NOMO-1 (cell line): ENCODE results near the gene RHOJ.
"Not testable (repeated sequence)": the region's sequence is repeated elsewhere in the genome, so short reads cannot be mapped to it uniquely, and the experiment has no call there.

Experiments
- DNase-seq, 2 experiments: peaks; one replicate each; lab custom pipeline; 2025; ENCODE audit not compliant: unreplicated experiment in 2 of 2; lab: John Stamatoyannopoulos, UW

Gene RHOJ

DNA sequence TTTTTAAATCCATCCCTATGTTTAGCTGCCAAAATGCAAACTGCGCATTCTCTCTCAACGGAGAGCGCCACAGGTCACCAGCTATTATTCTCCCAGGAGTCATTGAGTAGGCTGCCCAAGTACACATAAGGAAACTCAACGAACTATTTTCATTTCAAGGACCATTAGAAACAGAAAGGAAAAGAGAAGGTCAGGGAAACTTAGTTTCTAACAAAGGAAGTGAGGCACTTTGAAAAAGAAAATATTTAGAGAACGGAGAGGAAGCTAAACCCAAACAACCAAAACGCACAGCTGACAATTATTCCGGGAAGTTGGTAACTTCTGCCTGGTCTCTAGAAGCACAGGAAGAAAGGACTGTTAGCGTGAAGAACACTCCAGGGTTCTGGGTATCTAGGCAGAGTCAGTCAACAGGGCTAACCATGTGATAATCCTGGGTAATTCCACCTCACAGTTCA lies 91.0 kb downstream of the RHOJ start:
- DNase-seq: no peak

DNA sequence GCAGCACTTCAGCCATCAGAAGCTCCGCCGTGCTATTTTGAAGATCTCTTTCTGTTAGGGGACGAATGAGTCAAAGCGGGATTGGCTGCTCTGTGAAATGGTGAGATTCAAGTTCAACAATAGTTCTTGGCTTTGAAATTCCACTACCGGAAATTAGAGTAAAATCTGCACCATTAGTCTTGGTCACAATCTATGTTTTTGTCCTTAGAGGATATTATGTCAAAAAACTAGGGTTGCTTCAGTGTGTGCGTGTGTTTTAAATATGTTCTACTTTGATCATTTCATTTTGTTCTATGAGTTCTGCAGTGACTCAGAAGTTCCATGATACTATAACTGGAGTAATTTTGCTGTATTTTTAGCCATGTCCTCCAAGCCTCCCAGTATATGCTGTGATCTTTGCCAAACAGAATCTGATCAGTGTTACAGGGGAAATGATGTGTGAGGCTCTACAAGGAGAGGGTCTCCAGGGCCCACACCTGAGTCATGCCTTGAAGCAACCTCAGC lies 91.9 kb downstream of the RHOJ start:
- DNase-seq: no peak

DNA sequence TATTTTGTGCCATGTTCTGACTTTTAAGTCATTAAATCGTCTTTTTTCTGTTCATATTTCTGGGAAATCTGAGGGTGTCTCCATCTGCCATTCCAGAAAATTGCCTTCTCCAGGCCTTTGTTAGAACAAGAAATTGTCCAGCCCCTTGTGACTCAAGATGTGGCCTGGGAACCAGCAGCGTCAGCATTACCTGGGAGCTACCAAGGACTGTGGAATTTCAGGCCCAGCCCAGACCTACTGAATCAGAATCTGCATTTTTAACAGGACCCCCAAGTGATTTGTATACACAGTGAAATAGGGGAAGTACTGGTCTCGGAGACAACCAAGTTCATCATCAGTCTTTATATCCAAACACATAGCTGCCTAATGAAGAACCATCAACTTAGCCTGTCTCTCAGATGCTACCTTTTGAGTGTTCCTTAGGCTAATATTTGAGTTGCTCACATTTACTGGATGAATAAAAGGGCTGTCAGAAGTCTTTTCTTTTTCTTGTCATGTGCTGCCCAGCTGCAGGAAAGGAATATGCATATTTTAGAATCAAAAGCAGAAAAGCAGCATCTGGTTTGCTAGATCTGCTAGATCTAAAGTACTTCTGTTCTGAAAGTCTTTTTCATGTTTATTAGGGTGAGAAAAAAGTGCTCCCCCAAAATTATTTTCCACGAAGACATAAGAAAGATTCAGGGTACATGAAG lies 93.3 kb downstream of the RHOJ start:
- no peak for DNase-seq

DNA sequence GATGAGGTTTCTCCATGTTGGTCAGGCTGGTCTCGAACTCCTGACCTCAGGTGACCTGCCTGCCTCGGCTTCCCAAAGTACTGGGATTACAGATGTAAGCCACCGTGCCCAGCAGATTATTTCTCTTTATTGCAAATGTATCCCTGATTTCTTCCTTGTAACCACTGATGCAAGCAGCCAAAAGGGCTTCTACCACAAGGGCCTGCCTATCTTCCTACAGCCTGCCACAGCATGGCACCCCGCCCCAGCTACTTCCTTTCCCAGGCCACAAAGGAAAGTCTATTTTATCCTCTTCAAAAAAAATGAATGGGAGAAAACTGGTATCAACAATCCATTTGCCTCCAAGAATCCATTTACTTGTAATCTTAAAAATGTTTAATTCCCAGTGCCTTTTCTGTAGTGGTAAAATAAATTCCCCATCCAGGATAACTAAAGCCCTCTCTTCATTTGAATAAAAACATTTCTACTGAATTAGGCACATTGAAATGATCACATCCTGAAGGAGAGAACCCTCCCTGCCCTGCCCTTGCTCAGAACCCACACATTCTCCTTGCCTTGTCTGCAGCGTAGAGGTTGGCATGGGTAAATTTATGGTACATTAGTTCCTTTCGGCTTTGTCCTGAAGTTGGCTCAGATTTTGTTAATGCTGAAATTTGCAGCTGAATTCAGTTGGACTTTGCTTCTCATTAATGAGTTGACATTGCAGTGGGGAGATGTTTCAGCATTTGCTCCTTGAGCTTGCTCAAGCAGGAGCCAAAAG lies 95.3 kb downstream of the RHOJ start:
- no peak for DNase-seq

DNA sequence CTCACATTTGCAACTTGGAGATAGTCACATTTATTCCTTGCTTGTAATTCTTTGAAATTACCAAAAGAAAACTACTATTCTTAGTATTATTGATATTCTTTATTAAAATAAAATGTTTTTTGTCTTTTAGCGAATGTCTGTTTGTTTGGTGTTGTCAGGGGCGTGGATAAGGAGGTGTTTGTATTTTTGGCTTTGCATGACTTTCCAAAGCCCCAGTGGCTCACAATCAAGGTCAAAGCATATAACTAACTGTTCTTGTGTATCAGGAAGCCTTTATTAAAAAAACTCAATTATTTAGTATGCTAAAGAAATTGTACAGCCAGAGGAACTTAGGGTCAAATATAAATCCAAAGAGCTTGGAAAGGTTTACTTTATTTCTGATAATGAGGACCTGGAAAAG lies 96.6 kb downstream of the RHOJ start:
- no peak for DNase-seq

DNA sequence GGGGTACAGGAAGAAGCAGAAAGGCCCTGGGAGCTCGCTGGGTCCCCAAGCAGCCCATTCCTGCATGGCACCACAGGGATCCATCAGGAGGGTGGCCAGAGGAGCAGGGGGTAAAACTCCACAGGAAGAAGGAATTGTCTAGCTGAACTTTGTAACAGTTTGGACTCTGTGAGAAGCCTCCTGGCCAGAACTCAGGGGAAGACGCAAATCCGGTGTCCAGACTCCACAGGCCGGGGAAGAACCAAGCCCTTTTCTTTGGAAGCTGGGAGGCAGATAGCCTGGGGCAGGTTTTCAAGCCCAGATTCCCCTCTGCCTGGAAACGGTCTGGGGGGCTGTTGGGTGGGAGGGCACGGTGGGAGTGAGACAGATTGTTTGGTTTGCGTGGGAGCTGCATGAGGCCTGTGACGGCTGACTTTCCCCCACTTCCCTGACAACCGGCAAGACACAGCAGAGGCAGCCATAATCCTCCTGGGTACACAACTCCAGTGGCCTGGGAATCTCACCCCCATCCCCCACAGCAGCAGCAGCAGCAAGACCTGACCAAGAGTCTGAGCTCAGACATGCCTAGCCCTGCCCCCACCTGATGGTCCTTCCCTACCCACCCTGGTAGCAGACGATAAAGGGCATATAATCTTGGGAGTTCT lies 97.8 kb downstream of the RHOJ start:
- DNase-seq: no peak

DNA sequence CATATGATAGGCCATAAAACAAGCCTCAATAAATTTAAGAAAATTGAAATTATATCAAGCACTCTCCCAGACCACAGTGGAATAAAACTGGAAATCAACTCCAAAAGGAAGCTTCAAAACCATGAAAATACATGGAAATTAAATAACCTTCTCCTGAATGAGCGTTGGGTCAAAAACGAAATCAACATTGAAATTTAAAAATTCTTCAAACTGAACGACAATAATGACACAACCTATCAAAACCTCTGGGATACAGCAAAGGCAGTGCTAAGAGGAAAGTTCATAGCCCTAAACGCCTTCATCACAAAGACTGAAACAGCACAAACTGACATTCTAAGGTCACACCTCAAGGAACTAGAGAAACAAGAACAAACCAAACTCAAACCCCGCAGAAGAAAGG lies 100.2 kb downstream of the RHOJ start:
- DNase-seq: not testable (repeated sequence)

DNA sequence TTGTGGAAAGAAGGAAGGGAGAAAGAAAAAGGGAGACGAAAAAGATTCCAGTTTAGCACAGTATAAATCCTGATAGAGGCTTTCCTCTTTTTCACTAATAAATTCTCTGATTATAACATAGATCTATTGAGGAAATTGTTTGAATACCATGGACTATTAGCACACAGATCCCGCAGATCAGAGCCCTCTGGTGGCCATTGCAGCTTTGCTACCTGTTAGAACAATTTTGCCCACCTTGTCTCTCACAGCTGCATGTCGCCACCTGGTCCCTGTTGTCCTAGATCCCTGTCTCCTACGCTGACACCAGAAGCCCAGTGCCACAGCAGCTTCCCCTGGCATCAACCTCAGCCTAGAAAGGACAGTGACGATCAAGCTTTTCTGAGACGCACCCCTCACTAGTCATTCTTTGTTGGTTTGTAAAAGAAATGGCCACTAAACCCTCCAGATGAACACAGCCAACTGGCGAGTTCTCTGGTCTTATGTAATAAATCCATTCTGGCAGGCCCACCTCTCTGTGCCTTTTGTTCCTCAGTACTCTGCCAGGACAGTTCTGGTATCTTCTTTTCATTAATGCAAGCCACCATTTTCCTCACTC lies 104.6 kb downstream of the RHOJ start:
- no peak for DNase-seq

DNA sequence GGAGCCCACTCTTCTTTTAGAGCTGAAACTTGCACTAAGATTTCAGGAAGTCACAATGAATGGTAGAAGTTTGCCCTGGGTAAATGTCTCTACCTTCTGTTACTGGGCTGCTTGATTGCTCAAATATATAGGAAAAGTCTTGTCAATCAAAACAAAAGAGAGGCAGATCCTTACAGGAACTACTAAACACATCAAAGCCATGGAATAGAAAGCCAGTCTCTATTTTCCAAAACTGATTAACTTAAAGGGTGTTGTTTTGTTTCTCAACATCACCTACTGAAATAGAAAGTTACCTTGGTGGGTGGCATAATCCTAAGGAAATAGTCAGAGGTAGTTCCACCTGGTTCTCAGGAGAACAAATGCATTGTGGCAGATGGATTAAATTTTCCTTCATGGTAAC lies 114.6 kb downstream of the RHOJ start, which contains the start of gene GPHB5:
TSS of gene GPHB5 (minus strand) at position 101 of the 400 bp plus-strand sequence. CDS start 1,086 bp downstream, outside the sequence.
- DNase-seq: no peak

DNA sequence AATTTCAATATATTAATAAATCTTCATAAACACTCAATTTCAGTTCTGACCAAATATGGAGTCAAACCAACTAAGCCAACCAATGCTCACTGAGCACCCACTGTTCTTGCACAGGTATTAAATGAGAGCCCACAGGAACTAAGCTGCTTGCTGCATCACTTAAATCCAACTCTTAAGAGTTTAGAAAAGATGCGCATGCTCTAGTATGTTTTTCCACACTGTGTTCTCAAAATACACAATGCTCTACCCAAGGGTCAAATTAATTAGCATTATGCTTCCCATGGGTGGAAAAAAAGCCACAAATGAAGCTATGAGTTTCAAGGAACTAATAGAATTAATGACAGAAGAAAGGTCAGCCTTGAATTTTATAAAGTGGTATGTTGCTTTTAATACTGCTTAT lies 118.2 kb downstream of the RHOJ start:
- no peak for DNase-seq

DNA sequence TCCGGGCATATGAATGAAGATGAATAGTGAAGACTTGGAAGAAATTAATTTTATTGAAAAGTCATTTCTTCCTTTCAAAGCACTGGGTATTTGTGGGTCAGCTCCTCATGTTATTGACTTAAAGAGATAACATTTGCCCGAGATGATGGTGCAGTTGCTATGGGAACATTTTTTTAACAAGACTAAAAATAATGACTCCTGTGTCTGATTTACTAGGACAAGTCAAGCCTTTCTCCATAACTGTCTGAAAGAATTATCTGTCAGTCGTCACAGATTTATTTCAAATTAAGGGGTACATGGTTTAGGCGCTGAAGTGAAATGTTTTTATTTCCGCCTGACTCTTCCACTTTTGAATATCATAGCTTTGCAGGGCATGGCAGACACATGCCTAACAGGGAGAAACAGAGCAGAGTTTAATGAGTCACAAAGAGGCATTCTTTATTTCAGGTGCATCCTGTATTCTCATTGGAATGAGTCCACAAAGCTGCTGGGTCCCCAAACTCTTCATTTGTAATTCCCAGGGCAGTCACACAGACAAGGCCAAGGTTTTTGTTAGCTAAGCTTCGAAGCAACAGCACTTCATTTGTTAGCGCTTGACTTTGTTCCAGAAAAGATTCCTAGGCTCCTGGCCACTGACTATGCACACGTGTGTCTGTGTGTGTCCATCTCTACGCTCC lies 118.8 kb downstream of the RHOJ start:
- DNase-seq: no peak

DNA sequence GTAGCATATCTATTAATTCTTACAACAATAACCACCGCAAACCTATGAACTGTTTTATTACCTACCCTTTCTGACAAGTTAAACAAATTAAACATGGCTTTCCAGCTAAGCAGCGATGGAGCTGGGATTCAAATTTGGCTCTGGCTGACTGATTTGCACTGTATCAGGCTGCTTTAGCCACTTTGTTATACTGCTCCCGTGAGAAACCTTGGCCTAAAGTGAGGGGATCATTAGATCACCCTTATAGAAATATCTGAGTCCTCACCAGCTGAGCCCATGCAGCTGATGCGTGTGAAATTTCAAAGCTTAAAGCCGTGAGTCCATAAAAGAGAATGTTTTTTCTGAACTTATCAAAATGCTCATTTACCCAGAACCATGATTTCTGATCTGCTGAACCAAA lies 122.6 kb downstream of the RHOJ start:
- no peak for DNase-seq

DNA sequence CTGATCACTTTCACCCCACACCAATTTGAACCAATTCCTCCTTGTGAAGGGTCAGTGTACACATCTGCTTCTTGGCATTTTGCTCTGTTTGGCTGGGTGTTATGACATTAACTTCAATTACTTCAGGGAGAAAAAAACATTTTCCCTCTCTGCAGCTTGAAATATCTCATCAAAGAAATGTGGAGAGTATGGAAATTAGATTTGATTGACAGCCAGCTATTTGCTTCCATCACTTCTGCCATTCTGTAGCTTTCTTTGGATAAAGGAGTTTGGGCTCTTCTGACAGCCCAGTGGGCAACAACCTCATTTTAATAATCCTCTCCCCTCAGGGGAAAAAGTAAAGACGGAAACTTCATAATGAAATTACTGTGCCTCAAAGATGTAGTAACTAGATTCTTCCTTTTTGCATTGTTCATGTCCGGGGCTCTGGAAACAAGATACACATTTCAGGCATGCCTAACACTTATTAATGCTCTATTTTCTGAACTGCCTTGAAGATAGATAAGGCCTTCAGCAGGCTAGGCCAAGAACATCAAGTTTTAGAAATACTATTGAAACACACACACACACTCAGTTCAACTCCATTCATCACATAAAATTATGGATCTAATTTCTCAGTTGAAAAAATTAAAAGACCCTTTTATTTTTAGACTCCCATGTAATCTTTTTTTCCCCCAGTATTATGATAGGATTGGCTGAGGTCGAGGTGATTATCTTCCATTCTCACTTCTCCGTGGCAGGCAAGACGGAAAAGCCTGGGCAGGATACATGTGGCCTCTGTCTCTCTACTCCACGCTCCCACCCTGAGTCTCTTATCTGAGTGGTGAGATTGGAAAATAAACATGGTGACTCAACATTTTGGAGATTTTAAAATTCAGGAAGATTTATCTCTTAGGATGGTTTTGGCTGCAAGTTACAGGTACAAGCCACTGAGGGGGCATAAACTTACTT lies 124.8 kb downstream of the RHOJ start:
- no peak for DNase-seq

DNA sequence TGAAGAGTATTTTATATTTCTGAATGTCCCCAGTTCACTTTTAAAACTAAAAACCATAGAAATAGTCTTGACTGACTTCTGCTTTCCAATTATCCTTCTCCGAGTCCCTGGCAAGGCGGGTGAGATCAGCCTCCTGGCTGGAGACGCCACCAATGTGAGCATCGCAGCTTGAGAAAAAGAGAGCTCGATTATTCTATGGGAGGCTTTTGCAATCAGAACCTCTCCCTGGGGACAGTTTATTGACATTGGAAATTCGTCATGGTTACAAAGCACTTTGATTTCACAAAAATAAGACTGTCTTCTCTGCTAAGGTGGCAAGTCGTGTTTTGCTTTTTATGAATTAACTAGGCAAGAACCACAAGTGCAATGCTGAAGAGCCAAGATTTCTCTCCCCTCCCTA lies 138.1 kb downstream of the RHOJ start:
- DNase-seq: no peak
